Ishikawa (cell line): ENCODE data around the gene TMEM11.

Experiments
- CEBPB ChIP-seq: IDR thresholded peaks from 2 replicates; pipeline ENCODE4 v1.6.1; 2012
- CREB1 ChIP-seq: IDR thresholded peaks from 2 replicates; pipeline ENCODE4 v1.6.1; 2012; ENCODE audit warnings: low read depth
- EGR1 ChIP-seq: IDR thresholded peaks from 2 replicates; pipeline ENCODE4 v1.6.1; 2012
- EP300 ChIP-seq: IDR thresholded peaks from 2 replicates; pipeline ENCODE4 v1.6.1; 2012; ENCODE audit warnings: borderline replicate concordance
- FOXM1 ChIP-seq: IDR thresholded peaks from 2 replicates; pipeline ENCODE4 v1.6.1; 2012; ENCODE audit warnings: low read depth, borderline replicate concordance
- NFIC ChIP-seq: IDR thresholded peaks from 2 replicates; pipeline ENCODE4 v1.6.1; 2012
- RAD21 ChIP-seq: IDR thresholded peaks from 2 replicates; pipeline ENCODE4 v1.6.1; 2012; ENCODE audit warnings: low read depth
- REST ChIP-seq: IDR thresholded peaks from 2 replicates; pipeline ENCODE4 v1.6.1; 2012; ENCODE audit warnings: low read depth, mild to moderate bottlenecking
- TAF1 ChIP-seq: IDR thresholded peaks from 2 replicates; pipeline ENCODE4 v1.6.1; 2012; ENCODE audit warnings: low read depth, mild to moderate bottlenecking
- TCF12 ChIP-seq: IDR thresholded peaks from 2 replicates; pipeline ENCODE4 v1.6.1; 2012; ENCODE audit warnings: low read depth
- TEAD4 ChIP-seq: IDR thresholded peaks from 2 replicates; pipeline ENCODE4 v1.6.1; 2012
- YY1 ChIP-seq: IDR thresholded peaks from 2 replicates; pipeline ENCODE4 v1.6.1; 2012; ENCODE audit warnings: low read depth
- ZBTB7A ChIP-seq: IDR thresholded peaks from 2 replicates; pipeline ENCODE4 v1.6.1; 2012; ENCODE audit warnings: low read depth
- TF ChIP-seq, protein P1 (sequence below): IDR thresholded peaks from 2 replicates; pipeline ENCODE4 v1.6.1; 2012
- TF ChIP-seq, protein P2 (sequence below): IDR thresholded peaks from 2 replicates; pipeline ENCODE4 v1.6.1; 2012

Gene TMEM11

DNA sequence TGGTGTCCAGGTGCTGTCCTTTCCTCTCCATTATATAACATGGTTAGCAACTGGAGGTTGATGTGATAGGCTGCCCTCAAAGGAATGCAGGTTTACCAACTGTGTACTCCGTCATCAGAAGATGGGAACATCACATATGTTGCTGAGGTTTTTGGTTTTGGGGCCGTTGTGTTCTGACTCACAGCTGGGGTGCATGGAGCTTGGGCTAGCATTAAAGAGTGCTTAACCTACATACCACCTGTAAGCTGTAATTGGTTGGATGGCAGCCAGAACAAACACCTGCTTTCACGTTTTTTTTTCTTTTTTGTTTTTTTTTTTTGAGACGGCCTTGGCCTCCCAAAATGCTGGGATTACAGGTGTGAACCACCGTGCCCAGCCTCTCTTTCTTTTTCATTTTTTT is 20.9 kb downstream of the TMEM11 start:
- TF ChIP-seq NFIC (peak; percentile 51), YY1 (no peak)

- TF ChIP-seq RAD21 (no peak), TCF12 (no peak), FOXM1 (no peak), TEAD4 (no peak), CEBPB (no peak), TAF1 (no peak), EP300 (no peak), EGR1 (no peak), CREB1 (no peak)
- TF ChIP-seq, protein P1, sequence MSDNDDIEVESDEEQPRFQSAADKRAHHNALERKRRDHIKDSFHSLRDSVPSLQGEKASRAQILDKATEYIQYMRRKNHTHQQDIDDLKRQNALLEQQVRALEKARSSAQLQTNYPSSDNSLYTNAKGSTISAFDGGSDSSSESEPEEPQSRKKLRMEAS, result no peak
- TF ChIP-seq, protein P2, sequence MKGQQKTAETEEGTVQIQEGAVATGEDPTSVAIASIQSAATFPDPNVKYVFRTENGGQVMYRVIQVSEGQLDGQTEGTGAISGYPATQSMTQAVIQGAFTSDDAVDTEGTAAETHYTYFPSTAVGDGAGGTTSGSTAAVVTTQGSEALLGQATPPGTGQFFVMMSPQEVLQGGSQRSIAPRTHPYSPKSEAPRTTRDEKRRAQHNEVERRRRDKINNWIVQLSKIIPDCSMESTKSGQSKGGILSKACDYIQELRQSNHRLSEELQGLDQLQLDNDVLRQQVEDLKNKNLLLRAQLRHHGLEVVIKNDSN, result no peak
Observed at GRCh38 chr17:21191698-21192097, 22.3 kb downstream of the TMEM11 start.

- TF ChIP-seq CEBPB (no peak), REST (no peak)
Observed at GRCh38 chr17:21190078-21190477, 23.9 kb downstream of the TMEM11 start.

DNA sequence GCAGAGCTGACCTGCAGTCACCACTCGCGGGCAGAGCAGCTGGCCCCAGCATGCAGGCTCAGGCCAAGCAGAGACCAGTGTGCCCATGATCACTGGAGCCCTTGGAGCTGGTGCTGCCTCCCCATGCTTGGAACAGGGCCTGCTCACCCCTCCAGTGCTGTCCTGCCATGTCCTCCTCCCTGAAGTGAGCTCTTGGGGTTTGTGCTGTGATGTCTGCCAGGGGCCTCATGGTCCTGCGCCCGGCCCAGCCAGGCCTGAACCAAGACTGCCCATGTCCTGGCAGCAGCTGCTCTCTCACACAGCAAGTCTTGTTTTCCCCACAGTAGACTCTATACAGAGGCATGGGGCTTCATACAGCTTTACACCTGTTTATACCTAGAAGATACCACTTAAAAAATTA is 24.6 kb downstream of the TMEM11 start:
- TF ChIP-seq, protein P2, result no peak
- no peak for TF ChIP-seq FOXM1
- TF ChIP-seq TAF1, result no peak
- no peak for TF ChIP-seq EGR1
- TF ChIP-seq CREB1, result no peak
- no peak for TF ChIP-seq TEAD4
- no peak for TF ChIP-seq EP300
- no peak for TF ChIP-seq ZBTB7A
- TF ChIP-seq CEBPB, result no peak
- TF ChIP-seq, protein P1, result no peak
- no peak for TF ChIP-seq TCF12
- no peak for TF ChIP-seq NFIC
- TF ChIP-seq YY1, result no peak
- TF ChIP-seq REST, result no peak
- no peak for TF ChIP-seq RAD21

DNA sequence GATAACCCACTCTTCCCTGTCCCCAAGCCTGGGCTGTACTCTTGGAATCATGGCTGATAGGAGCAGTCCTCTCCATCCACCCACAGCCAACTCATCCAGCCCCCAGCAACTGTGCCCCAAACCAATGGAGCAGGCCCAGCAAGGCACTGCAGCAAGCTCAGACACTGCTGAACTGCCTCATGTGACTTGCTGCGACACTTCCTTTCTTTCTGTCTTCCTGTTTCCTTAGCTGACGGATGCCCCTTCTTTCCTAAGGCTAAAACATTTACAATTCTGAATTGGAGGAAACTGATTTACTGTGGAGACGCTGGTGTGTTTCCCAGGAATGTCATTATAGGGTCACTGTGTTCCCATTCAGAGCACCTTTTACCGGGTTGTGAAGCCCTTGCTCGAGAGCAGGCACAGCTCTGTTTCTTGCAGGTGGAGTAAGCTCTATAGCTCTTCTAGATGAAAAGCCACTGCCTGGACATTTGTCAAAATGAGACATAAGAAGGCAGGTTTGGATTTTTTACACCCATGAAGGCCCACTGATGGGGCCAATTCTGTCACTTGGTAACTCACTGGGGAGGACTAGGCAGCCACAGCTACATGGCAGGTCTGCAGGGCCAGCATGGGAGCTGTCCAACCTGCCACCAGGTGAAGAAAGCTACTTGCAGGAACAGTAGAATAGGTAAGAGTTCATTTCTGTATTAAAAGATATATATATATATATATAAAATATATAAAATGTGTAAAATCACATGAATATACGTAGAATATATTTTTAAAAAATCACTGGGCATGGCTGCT is 27.4 kb downstream of the TMEM11 start:
- TF ChIP-seq YY1 (no peak), ZBTB7A (no peak), FOXM1 (no peak), TAF1 (no peak), REST (peak; percentile 34; the same call in 1 of the 2 replicates)

- TF ChIP-seq NFIC, result no peak
- no peak for TF ChIP-seq CREB1
Observed at GRCh38 chr17:21185061-21185460, 28.9 kb downstream of the TMEM11 start.
